ENCODE data around the gene KIAA0930. TPM values are rescaled to one million over a fixed set of nuclear protein-coding genes. Genes with fewer than 3 reads are reported as not detected.
"Not testable (repeated sequence)": the region's sequence is repeated elsewhere in the genome, so short reads cannot be mapped to it uniquely, and the experiment has no call there.

Gene KIAA0930
- total and polyA plus RNA-seq, 7 donors, result 13.2 to 51.1 (median 23.4) TPM

- Histone ChIP-seq H3K4me3 (no peak overlapping the region), H3K27ac (no peak overlapping the region), H3K9me3 (no peaks in the 10 kb centered on the region), H3K4me1 (no peaks in the 10 kb centered on the region), H3K27me3 (ENCODE audit: insufficient read depth in 3 of 3, low read length in 2 of 3) (no peaks in the 10 kb centered on the region), H3K36me3 (ENCODE audit: insufficient read depth in 1 of 2, low read depth in 1 of 2) (peaks cover 0 to 52% of the 10 kb centered on the region in 2 donors)
- DNase-seq (peak in 1 of 2 donors; percentile 38), ATAC-seq (no peak)
- TF ChIP-seq, protein P1, sequence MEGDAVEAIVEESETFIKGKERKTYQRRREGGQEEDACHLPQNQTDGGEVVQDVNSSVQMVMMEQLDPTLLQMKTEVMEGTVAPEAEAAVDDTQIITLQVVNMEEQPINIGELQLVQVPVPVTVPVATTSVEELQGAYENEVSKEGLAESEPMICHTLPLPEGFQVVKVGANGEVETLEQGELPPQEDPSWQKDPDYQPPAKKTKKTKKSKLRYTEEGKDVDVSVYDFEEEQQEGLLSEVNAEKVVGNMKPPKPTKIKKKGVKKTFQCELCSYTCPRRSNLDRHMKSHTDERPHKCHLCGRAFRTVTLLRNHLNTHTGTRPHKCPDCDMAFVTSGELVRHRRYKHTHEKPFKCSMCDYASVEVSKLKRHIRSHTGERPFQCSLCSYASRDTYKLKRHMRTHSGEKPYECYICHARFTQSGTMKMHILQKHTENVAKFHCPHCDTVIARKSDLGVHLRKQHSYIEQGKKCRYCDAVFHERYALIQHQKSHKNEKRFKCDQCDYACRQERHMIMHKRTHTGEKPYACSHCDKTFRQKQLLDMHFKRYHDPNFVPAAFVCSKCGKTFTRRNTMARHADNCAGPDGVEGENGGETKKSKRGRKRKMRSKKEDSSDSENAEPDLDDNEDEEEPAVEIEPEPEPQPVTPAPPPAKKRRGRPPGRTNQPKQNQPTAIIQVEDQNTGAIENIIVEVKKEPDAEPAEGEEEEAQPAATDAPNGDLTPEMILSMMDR (IDR thresholded peaks at IDR 0.05), result no peak
- 91 to 92% (median 92%) methylated on average over 16 of the region's 16 CpGs for WGBS, 3 donors
- intact Hi-C loops (cut with DNase I), result no loop called here
Measured at GRCh38 chr22:45196308-45196707, 44.4 kb downstream of the KIAA0930 start.

GRCh38 chr22:45195616-45196015 is 45.1 kb downstream of the KIAA0930 start:
- no peaks in the 10 kb centered on the region for H3K27me3 ChIP-seq (ENCODE audit: insufficient read depth in 3 of 3, low read length in 2 of 3)
- no peak overlapping the region for H3K27ac ChIP-seq
- intact Hi-C loops (cut with DNase I), result no loop called here
- no peak overlapping the region for H3K4me3 ChIP-seq
- H3K36me3 ChIP-seq (ENCODE audit: insufficient read depth in 1 of 2, low read depth in 1 of 2), result peaks cover 0 to 45% of the 10 kb centered on the region in 2 donors
- no peak for DNase-seq
- TF ChIP-seq, protein P1 (IDR thresholded peaks at IDR 0.05), result no peak
- no peaks in the 10 kb centered on the region for H3K9me3 ChIP-seq
- ATAC-seq, result no peak
- H3K4me1 ChIP-seq, result no peaks in the 10 kb centered on the region
- WGBS, 3 donors, result 91 to 94% (median 92%) methylated on average over 7 of the region's 7 CpGs

DNA sequence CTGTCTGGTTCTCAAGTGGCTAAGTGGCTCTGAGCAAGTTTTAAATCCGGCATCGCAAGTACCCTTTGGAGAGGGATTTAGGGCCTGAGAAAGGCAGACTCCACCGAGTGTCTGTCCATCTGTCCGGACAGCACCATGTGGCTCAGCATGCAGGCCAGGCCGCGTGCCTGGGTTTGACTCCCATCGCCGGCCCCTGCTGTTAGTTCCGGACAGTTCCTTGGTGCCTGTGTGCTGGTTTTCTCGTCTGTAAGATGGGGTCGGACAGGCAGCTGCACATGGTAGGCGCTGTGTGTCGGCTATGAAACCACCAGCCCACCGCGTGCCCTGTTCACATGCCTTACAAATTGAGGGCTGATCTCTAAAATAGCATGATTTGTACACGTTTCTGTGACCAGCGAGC is 46.0 kb downstream of the KIAA0930 start:
- Histone ChIP-seq H3K9me3 (no peaks in the 10 kb centered on the region), H3K27ac (no peak overlapping the region), H3K36me3 (ENCODE audit: insufficient read depth in 1 of 2, low read depth in 1 of 2) (peaks cover 0 to 37% of the 10 kb centered on the region in 2 donors), H3K27me3 (ENCODE audit: insufficient read depth in 3 of 3, low read length in 2 of 3) (no peaks in the 10 kb centered on the region), H3K4me3 (no peak overlapping the region), H3K4me1 (no peaks in the 10 kb centered on the region)
- intact Hi-C loops (cut with DNase I), result no loop called here
- TF ChIP-seq, protein P1 (IDR thresholded peaks at IDR 0.05), result no peak
- 87 to 91% (median 89%) methylated on average over 17 of the region's 17 CpGs for WGBS, 3 donors
- peak in 1 of 2 donors; percentile 21 for DNase-seq
- no peak for ATAC-seq

DNA sequence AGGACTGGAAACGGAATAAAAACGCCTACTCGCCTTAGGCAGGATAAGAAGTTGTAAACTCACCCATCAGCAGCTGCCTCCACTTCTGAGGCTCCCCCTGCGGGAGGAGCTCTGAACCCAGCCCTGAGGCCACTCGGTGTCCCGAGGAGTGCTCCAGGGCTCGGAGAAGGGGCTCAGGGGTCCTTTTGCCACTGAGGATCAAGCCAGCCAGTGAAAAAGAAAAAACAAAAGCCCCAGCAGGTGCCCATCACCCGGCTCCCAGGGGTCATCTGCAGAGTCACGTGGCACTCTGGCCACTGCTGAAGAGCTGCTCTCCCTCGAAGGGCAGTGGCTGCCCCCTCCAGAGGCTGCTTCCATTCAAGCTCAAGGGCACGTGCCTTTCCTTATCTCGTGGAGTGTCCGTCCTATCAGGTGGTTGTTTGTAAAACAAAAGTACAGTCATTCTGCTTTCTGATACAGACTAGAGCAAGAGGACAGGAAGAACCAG is 48.0 kb downstream of the KIAA0930 start:
- Histone ChIP-seq H3K36me3 (ENCODE audit: insufficient read depth in 1 of 2, low read depth in 1 of 2) (peaks cover 0 to 27% of the 10 kb centered on the region in 2 donors), H3K4me3 (no peak overlapping the region), H3K9me3 (no peaks in the 10 kb centered on the region), H3K27ac (no peak overlapping the region), H3K4me1 (no peaks in the 10 kb centered on the region), H3K27me3 (ENCODE audit: insufficient read depth in 3 of 3, low read length in 2 of 3) (no peaks in the 10 kb centered on the region)
- no peak for ATAC-seq
- intact Hi-C loops (cut with DNase I), result no loop called here
- 55 to 64% (median 59%) methylated on average over 13 of the region's 13 CpGs for WGBS, 3 donors
- DNase-seq, result peak in 1 of 2 donors; percentile 23
- TF ChIP-seq, protein P1 (IDR thresholded peaks at IDR 0.05), result no peak

DNA sequence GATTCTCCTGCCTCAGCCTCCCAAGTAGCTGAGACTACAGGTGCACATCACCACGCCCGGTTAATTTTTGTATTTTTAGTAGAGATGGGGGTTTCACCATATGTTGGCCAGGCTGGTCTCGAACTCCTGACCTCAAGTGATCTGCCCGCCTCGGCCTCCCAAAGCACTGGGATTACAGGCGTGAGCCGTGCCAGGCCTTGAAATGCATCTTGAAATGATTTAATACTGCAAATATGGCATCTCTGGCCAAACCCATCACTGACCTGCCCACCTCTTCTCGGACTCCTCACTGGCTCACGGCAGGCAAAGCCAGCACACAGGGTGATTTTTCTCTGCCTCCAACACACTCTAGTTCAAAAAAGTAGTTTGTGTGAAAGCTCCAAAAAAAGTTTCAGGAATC is 48.9 kb downstream of the KIAA0930 start:
- H3K27ac ChIP-seq; H3K27me3 ChIP-seq (ENCODE audit: insufficient read depth in 3 of 3, low read length in 2 of 3); H3K4me3 ChIP-seq; ATAC-seq; intact Hi-C loops (cut with DNase I); H3K4me1 ChIP-seq; H3K9me3 ChIP-seq; DNase-seq: not testable (repeated sequence)
- peaks cover 0 to 18% of the 10 kb centered on the region in 2 donors for H3K36me3 ChIP-seq (ENCODE audit: insufficient read depth in 1 of 2, low read depth in 1 of 2)
- WGBS, 3 donors, result 82 to 85% (median 83%) methylated on average over 9 of the region's 9 CpGs

All from psoas muscle (tissue), 8 donors.